Activated naive CD4-positive, alpha-beta T cell treated with anti-CD3 and anti-CD28 coated beads, Interleukin-2, amount 50 U/mL, for 24 hours (primary cell): ENCODE results near the gene GSK3B.

Source experiments
- H3K27ac Mint-ChIP-seq: one replicate; pipeline ENCODE4 v1.8.0; 2021; ENCODE audit warnings: mild to moderate bottlenecking, mixed read lengths
- H3K27me3 Mint-ChIP-seq: one replicate; pipeline ENCODE4 v1.8.0; 2021; ENCODE audit warnings: mixed read lengths
- H3K36me3 Mint-ChIP-seq: one replicate; pipeline ENCODE4 v1.8.0; 2021; ENCODE audit warnings: mixed read lengths
- H3K4me1 Mint-ChIP-seq: one replicate; pipeline ENCODE4 v1.8.0; 2021; ENCODE audit warnings: mixed read lengths
- H3K4me3 Mint-ChIP-seq: one replicate; pipeline ENCODE4 v1.8.0; 2021; ENCODE audit warnings: mild to moderate bottlenecking, mixed read lengths
- H3K9me3 Mint-ChIP-seq: one replicate; pipeline ENCODE4 v1.8.0; 2021; ENCODE audit warnings: mixed read lengths

GSK3B gene

DNA sequence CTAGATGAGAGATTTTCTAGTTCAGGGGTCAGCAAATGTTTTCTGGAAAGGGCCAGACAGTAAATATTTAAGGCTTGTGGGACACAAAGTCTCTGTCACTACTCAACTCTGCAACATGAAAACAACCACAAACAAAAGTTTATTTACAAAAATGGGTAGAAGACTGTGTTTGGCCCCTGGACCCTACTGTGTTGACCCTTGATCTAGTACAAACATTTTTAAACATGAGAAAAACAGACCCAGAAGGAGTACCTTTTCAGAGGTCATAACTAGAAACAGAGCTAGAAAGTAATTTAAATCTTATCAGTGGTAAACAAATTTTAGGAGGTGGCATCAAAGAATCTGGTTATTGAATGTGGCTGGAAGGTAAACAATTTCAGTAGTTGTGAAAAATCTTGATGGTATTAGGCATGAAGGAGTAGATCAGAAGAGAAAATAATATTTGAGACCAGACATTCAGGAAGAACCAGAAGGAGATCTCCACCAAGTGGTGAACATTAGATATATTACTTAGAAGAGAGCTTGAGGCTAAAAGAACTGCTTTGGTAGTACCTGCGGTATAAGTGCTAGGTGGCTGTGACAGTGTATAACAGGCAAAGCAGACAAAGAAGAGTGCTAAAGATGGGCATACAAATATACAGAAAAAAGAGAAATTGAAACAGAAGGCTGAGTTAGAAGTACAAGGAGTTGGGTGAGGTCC, 210.6 kb downstream of the GSK3B start:
- Mint-ChIP-seq H3K4me3 (no peak overlapping the region), H3K27me3 (no peaks in the 10 kb centered on the region), H3K4me1 (peaks cover 22% of the 10 kb centered on the region), H3K9me3 (peaks cover 10% of the 10 kb centered on the region), H3K36me3 (peaks cover 43% of the 10 kb centered on the region), H3K27ac (no peak overlapping the region)

DNA sequence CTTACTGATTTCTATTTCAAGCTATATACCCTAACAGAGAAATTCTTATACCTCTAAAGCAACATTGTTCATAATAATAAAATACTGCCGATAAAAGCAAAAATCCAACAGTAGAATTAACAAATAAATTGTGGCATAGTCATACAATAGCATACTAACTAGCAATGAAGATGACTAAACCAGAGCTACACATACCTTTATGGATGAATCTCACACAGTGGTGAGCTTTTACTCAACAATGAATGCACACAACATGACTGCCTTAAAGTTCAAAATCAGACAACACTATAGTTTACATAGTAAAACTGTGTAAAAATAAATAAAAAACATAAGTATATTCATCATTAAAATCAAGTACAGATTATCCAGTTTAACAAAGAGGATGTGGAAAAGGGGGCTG, 213.3 kb downstream of the GSK3B start:
- Mint-ChIP-seq H3K9me3 (no peaks in the 10 kb centered on the region), H3K36me3 (peaks cover 27% of the 10 kb centered on the region), H3K4me1 (peaks cover 4% of the 10 kb centered on the region), H3K27ac (no peak overlapping the region), H3K4me3 (no peak overlapping the region), H3K27me3 (no peaks in the 10 kb centered on the region)

DNA sequence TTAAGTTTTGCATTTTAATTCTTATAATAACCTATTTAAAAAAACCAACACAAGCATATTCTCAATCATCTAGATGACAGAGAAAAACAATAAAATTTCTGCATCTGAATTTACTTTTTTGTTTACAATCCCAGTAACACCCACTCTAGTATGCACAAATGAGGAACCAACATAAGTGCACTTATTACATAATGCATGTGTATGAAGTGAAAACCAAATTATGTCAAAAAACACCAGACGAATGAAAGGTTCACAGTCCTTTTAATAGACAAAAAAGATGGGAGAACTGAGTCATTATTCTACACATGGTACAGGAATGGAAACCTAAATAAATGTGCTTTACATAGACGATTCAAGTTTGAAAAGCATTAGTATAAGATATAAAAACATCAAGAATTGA, 220.6 kb downstream of the GSK3B start:
- peaks cover 40% of the 10 kb centered on the region for H3K4me1 Mint-ChIP-seq
- H3K4me3 Mint-ChIP-seq, result no peak overlapping the region
- no peaks in the 10 kb centered on the region for H3K27me3 Mint-ChIP-seq
- H3K27ac Mint-ChIP-seq, result no peak overlapping the region
- no peaks in the 10 kb centered on the region for H3K9me3 Mint-ChIP-seq
- H3K36me3 Mint-ChIP-seq, result peaks cover 8% of the 10 kb centered on the region

DNA sequence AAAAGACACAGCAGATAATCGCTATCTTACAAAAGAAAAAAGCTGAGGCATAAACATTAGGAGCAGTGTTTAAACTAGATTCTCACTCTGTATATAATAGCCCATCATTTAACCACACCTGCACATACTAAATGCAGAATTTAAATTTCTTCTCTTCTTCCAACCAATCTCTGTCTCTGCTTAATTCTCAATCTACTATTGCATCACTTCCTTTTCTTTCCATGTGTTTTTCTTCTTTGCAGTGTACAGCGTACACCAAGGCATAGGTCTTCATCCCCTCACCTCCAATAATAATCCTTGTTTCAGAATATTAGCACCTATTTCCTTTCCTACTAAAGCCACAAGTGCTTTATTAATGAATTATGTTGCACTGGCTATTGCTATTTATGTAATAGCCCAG, 221.5 kb downstream of the GSK3B start:
- no peaks in the 10 kb centered on the region for H3K27me3 Mint-ChIP-seq
- H3K4me3 Mint-ChIP-seq, result no peak overlapping the region
- peaks cover 9% of the 10 kb centered on the region for H3K36me3 Mint-ChIP-seq
- peaks cover 43% of the 10 kb centered on the region for H3K4me1 Mint-ChIP-seq
- no peak overlapping the region for H3K27ac Mint-ChIP-seq
- H3K9me3 Mint-ChIP-seq, result no peaks in the 10 kb centered on the region

DNA sequence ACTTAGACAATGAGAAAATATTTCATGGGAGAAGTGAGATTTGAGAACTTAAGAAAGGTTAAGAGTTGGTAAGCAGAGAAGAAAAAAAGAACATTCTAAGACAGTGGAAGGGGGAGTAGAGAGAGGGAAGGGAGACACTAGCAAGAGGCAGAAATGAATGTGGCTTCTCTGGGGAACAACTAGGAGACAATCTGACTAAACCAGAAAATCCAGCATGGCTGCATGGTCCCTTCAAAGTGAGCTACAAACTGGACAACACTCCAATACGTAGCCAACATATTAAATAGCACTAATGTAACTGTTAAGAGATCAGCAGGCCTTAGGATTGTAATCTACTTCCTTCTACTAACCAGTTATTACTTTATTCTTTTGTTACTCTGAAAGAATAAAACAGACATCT, 222.7 kb downstream of the GSK3B start:
- Mint-ChIP-seq H3K27me3 (no peaks in the 10 kb centered on the region), H3K9me3 (no peaks in the 10 kb centered on the region), H3K36me3 (peaks cover 11% of the 10 kb centered on the region), H3K4me1 (peaks cover 43% of the 10 kb centered on the region), H3K27ac (peak overlapping the region; percentile 73), H3K4me3 (no peak overlapping the region)

DNA sequence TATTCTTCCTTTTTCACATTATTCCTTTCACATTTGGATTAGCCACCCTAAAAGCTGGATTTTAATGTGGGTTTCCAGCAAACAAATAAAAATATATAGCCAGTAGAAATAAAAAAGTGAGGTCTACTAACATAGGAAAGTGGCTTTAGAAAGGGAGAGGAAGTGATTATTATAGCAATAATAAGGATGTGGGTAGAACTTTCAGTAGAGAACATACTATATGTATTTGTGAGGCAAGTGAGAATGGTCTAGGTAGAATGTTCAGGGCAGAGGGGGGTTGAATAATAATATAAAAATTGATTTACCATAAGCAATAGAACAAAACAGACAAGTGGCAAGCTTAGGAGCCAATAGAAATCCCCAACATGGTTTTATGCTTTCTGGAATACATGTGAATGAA, 223.7 kb downstream of the GSK3B start:
- no peaks in the 10 kb centered on the region for H3K9me3 Mint-ChIP-seq
- H3K4me3 Mint-ChIP-seq, result no peak overlapping the region
- H3K27ac Mint-ChIP-seq, result no peak overlapping the region
- peaks cover 15% of the 10 kb centered on the region for H3K36me3 Mint-ChIP-seq
- no peaks in the 10 kb centered on the region for H3K27me3 Mint-ChIP-seq
- H3K4me1 Mint-ChIP-seq, result peaks cover 43% of the 10 kb centered on the region

DNA sequence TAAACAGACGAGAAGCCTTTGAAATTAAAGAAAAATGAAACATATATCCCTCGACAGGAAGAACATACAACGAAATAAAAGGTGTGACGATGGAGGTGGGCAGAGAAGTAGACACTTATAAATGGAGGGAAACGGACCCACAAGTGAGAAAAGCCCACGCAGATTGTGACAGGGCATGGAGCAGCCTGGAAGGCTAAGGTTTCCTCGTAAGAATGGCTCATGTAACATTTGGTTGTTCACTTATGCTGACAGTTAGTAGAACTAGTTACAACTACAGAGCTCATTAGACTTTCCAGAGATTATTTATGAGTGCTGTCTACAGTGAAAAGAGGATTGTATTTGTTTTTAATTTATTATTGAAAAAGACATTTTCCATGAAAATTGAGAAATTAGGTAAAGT, 229.8 kb downstream of the GSK3B start:
- H3K4me3 Mint-ChIP-seq, result no peak overlapping the region
- H3K36me3 Mint-ChIP-seq, result peaks cover 36% of the 10 kb centered on the region
- no peaks in the 10 kb centered on the region for H3K9me3 Mint-ChIP-seq
- no peaks in the 10 kb centered on the region for H3K27me3 Mint-ChIP-seq
- no peak overlapping the region for H3K27ac Mint-ChIP-seq
- H3K4me1 Mint-ChIP-seq, result peaks cover 6% of the 10 kb centered on the region

DNA sequence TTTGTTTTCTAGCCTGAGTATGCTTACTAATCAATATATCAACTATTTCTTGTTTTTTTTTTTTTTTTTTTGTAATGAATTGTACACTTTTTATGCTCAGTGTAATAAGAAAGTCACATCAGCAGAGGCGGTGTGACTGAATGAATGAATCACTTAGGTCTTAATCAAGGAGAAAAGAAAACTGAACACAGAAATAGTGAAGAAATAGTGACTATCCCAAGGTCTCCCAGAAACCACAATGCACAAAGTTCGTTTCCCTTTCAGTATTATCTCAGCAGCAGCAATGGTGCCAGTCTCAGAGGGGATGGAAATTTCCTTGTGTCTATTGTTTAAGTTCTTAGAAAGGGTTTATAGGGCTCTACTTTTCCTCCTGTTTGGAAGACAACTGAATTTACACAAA, 231.6 kb downstream of the GSK3B start:
- peaks cover 4% of the 10 kb centered on the region for H3K9me3 Mint-ChIP-seq

DNA sequence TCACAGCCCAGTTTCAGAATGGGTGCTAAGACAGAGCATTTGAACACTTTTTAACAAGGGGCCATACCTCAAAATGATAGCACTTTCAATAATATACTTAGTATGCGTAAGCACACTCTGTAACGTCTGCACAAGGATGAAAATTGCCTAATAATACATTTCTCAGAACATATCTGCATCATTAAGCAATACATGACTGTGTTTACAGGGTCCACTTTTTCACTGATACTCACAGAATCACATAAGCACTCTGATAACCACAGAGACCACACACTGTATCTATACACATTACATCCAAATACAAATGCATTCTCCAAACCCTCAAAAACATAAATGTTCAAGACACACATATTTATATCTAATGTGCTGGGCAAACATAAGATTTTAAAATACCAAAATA, 232.6 kb downstream of the GSK3B start:
- Mint-ChIP-seq H3K4me1 (no peaks in the 10 kb centered on the region), H3K27ac (no peak overlapping the region), H3K36me3 (peaks cover 48% of the 10 kb centered on the region), H3K9me3 (peaks cover 4% of the 10 kb centered on the region), H3K27me3 (no peaks in the 10 kb centered on the region), H3K4me3 (no peak overlapping the region)

More for the DNA sequence above, 231.6 kb downstream of the GSK3B start:
- Mint-ChIP-seq H3K4me1 (no peaks in the 10 kb centered on the region), H3K27ac (no peak overlapping the region), H3K4me3 (no peak overlapping the region), H3K27me3 (no peaks in the 10 kb centered on the region), H3K36me3 (peaks cover 42% of the 10 kb centered on the region)

DNA sequence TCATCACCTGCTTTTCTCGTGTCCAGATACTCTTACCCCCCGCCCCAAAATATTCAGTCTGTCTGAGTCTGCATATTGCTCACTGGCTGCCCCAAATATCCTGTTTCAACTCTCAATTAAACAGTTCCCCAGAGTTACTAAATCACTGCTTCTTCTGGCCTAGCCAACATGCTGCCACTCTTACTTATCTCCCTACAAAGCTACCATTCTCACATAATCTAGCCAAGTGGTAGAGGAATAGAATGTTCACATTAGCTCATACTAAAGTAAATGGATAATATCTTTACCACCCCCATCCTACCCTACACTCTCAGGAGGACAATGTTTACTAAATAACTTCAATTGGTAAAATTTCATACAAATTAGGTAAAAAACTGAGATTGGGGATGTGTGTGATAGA, 234.5 kb downstream of the GSK3B start:
- Mint-ChIP-seq H3K27ac (no peak overlapping the region), H3K4me3 (no peak overlapping the region), H3K9me3 (peaks cover 7% of the 10 kb centered on the region), H3K36me3 (peaks cover 53% of the 10 kb centered on the region), H3K4me1 (peaks cover 3% of the 10 kb centered on the region), H3K27me3 (no peaks in the 10 kb centered on the region)

DNA sequence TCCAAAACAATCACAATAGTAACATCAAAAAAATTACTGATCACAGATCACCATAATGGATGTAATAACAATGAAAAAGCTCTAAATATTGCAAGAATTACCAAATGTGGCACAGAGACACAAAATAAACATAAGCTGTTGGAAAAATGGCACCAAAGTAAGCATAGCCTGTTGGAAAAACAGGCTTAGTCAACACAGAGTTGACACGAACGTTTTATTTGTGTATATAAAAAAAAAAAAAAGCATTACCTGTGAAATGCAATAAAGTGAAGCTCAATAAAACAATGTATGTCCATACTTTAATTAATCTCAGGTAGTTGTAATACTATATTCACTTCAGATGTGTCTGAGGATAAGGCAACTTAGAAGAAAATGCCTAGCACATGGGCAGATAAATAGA, 235.3 kb downstream of the GSK3B start:
- Mint-ChIP-seq H3K9me3 (peaks cover 9% of the 10 kb centered on the region), H3K4me3 (no peak overlapping the region), H3K36me3 (peaks cover 53% of the 10 kb centered on the region), H3K4me1 (peaks cover 6% of the 10 kb centered on the region), H3K27me3 (no peaks in the 10 kb centered on the region), H3K27ac (no peak overlapping the region)

DNA sequence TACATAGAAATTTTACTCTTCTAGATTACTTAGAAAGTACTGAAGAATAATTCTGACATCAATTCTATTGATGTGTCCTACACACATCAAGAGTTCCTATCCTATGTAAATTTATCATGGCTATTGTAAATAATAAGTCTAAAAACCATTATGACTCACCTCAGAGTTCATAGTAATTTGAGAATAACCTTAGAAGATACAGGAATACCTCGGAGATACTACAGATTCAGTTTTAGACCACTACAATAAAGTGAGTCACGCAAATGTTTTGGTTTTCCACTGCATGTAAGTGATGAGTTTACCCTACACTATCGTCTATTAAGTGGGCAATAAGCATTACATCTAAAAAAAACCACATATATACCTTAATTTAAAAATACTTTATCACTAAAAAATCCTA, 237.6 kb downstream of the GSK3B start:
- H3K9me3 Mint-ChIP-seq, result peaks cover 9% of the 10 kb centered on the region
- H3K27ac Mint-ChIP-seq, result no peak overlapping the region
- H3K4me3 Mint-ChIP-seq, result no peak overlapping the region
- no peaks in the 10 kb centered on the region for H3K27me3 Mint-ChIP-seq
- H3K4me1 Mint-ChIP-seq, result peaks cover 6% of the 10 kb centered on the region
- peaks cover 45% of the 10 kb centered on the region for H3K36me3 Mint-ChIP-seq

DNA sequence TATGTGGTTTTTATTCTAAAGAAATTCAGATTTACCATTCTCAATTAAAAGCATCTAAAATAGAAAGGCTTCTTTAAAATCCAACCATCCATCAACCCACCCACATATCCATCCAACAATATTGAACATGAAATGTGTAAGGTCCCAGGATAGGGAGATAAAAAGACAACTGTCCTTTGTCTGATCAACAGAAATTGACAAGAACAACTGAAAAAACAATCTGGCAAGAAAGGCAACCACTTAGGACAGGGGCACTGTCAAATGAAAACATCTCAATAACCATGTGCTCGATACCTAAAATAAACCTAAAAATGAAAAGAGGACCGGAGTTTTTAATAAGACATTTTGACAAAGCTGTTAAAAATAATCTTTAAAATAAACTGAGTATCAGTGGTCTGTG, 245.1 kb downstream of the GSK3B start:
- Mint-ChIP-seq H3K4me1 (peaks cover 14% of the 10 kb centered on the region), H3K9me3 (peaks cover 5% of the 10 kb centered on the region), H3K36me3 (peaks cover 34% of the 10 kb centered on the region), H3K27ac (no peak overlapping the region), H3K4me3 (no peak overlapping the region), H3K27me3 (no peaks in the 10 kb centered on the region)

DNA sequence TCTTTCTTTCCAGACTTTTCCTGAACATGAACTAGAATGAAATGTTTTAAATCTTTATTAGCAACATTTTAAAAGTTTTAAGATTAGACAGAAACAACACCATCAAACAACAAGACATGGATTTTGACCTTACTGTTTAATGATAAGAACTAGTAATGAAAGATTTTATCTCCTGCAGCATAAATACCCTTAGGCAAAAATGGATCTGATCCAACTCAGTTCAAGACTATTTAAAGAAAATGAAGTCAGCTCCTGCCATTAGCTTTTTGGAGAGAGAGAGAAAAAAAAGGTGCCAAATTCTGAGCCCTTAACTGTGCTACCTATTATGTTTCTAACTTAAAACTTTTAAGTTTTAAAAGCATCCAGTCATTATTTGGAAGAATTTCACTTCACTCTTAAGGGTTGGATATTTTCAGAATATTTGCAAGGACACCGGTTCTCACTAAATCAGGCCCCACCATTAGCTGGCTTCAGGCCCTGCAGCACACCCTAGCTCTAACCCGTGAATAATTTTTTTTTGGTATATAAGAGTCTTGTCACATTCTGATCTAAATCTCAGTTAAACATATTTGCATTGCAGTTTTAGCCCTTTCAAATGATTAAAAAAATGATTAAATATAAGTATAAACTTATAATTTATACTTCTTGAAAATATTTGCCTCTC, 252.3 kb downstream of the GSK3B start:
- peaks cover 4% of the 10 kb centered on the region for H3K4me1 Mint-ChIP-seq
- H3K9me3 Mint-ChIP-seq, result no peaks in the 10 kb centered on the region
- no peak overlapping the region for H3K27ac Mint-ChIP-seq
- no peak overlapping the region for H3K4me3 Mint-ChIP-seq
- no peaks in the 10 kb centered on the region for H3K27me3 Mint-ChIP-seq
- peaks cover 25% of the 10 kb centered on the region for H3K36me3 Mint-ChIP-seq

DNA sequence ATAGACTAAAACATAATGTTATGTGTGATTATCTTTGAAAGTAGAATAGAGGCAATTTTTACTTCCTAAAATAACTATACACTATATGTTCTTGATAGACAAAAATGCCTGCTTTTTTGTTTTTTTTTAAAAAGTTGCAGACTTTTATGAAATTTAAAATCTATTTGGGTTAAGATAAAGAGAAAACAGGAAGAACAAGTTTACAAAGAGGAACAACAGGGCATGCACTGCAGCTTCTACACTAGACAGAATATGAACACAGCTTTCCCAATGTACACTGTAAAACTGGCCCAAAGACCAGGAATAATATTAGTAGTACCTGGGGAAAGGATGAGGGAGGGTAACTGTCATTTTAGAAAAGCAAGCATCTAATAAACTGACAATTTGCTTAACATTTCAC, 258.7 kb downstream of the GSK3B start:
- peaks cover 12% of the 10 kb centered on the region for H3K4me1 Mint-ChIP-seq
- no peak overlapping the region for H3K27ac Mint-ChIP-seq
- no peaks in the 10 kb centered on the region for H3K9me3 Mint-ChIP-seq
- no peaks in the 10 kb centered on the region for H3K27me3 Mint-ChIP-seq
- no peak overlapping the region for H3K4me3 Mint-ChIP-seq
- H3K36me3 Mint-ChIP-seq, result peaks cover 5% of the 10 kb centered on the region

DNA sequence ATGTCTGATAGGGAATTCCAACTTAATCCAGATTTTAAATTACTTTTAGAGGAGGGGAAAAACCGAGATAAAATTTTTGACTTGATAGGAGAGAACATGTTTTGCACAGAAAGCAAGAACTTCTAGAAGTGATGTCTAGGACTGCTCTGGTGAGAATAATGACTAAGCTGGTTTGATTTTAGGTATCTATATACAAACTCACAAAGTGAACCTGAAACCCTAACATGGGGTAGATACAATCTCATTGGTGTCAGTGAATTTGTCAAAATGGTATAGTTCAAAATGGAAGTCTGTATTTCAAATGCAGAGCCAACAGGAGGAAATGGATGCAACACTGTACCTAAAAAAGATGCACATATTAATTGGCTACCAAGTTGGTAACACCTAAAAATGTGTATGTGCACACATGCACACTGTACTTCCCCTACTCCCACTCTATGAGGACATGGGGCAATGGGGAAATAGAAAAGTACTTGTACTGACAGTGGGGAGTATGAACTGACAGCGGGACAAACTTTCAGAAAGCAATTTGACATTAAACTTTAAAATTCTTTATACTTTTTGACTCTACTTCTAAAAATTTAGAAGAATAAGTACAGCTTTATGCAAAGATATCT, 259.4 kb downstream of the GSK3B start:
- Mint-ChIP-seq H3K4me3 (no peak overlapping the region), H3K36me3 (peaks cover 5% of the 10 kb centered on the region), H3K9me3 (no peaks in the 10 kb centered on the region), H3K27me3 (no peaks in the 10 kb centered on the region), H3K4me1 (peaks cover 12% of the 10 kb centered on the region), H3K27ac (no peak overlapping the region)
